Lung (tissue), 12 donors: Measurements from ENCODE around the gene TMEM135. TPM values are rescaled to one million over a fixed set of nuclear protein-coding genes. Genes with fewer than 3 reads are reported as not detected.

Experiments used
- ATAC-seq: fragments of 200-7000 bp; cut with Tn5 transposase; one replicate; pipeline ENCODE4 v1.9.1; 2020; ENCODE audit warnings: moderate number of reproducible peaks; ENCODE audit not compliant: insufficient read depth, low FRiP score
- DNase-seq, 3 donors: peaks; one replicate each; pipeline ENCODE4 v3.0.0-alpha.2; 2013 to 2017
- H3K27ac ChIP-seq, 2 donors: one replicate each; pipeline ENCODE4 v1.5.1; 2013; ENCODE audit warnings: mild to moderate bottlenecking in 2 of 2, moderate library complexity in 2 of 2, control low read depth in 1 of 2, inconsistent platforms in 1 of 2, low read depth in 1 of 2, low read length in 1 of 2
- H3K27me3 ChIP-seq, 3 donors: one replicate each; pipeline ENCODE4 v1.5.1; 2013; ENCODE audit warnings: low read length in 2 of 3; ENCODE audit not compliant: control insufficient read depth in 3 of 3, insufficient read depth in 3 of 3
- H3K36me3 ChIP-seq, 4 donors: one replicate each; pipeline ENCODE4 v1.5.1; 2013; ENCODE audit warnings: low read length in 4 of 4, mild to moderate bottlenecking in 1 of 4, moderate library complexity in 1 of 4; ENCODE audit not compliant: control insufficient read depth in 4 of 4, insufficient read depth in 4 of 4
- H3K4me1 ChIP-seq, 5 donors: one replicate each; pipeline ENCODE4 v1.5.1; 2013; ENCODE audit warnings: low read length in 5 of 5, mild to moderate bottlenecking in 2 of 5, moderate library complexity in 1 of 5; ENCODE audit not compliant: control insufficient read depth in 5 of 5, insufficient read depth in 5 of 5
- H3K4me3 ChIP-seq: one replicate; pipeline ENCODE4 v1.5.1; 2013; ENCODE audit warnings: mild to moderate bottlenecking, control low read depth, moderate library complexity
- H3K9ac ChIP-seq, 2 donors: one replicate each; pipeline ENCODE4 v1.5.1; 2013; ENCODE audit warnings: low read length in 2 of 2, control low read depth in 1 of 2; ENCODE audit not compliant: insufficient read depth in 1 of 2
- H3K9me3 ChIP-seq, 4 donors: one replicate each; pipeline ENCODE4 v1.5.1; 2013; ENCODE audit warnings: low read length in 3 of 4, mild to moderate bottlenecking in 1 of 4, moderate library complexity in 1 of 4; ENCODE audit not compliant: control insufficient read depth in 4 of 4, insufficient read depth in 3 of 4
- WGBS, 2 donors: extraction: QIAGEN DNeasy Blood & Tissue Kit; methylation state at CpG; one replicate each; pipeline ENCODE4 v1.1.7; 2013; 5-methylcytosine and 5-hydroxymethylcytosine counted together
- polyA plus RNA-seq, 2 donors: library from polyadenylated mRNA; stranded (reverse); fragments of 200-250 nt; gene quantifications; one replicate each; pipeline ENCODE4 v1.2.1, GENCODE V29; 2013
- total RNA-seq, 2 donors: library from RNA; depleted of rRNA in 1 of 2; stranded (reverse); fragments of >200 nt in 1 of 2; gene quantifications; one replicate each; pipeline ENCODE4 v1.2.1, GENCODE V29; 2014 to 2021
- TF ChIP-seq, protein P1 (sequence below): IDR thresholded peaks from 2 replicates; pipeline ENCODE4 v1.5.1; 2012; ENCODE audit warnings: mild to moderate bottlenecking; ENCODE audit errors: control extremely low read depth, extremely low read depth
- donor health status: control.
- donor health status: control.
- donor health status: Bipolar disorder and iron deficiency.
- donor health status: healthy.
- donor health status: DM: yes; HTN: yes; CAD: no.

TMEM135 gene
- total and polyA plus RNA-seq, 4 donors, result 5.9 to 42.0 (median 11.5) TPM

DNA sequence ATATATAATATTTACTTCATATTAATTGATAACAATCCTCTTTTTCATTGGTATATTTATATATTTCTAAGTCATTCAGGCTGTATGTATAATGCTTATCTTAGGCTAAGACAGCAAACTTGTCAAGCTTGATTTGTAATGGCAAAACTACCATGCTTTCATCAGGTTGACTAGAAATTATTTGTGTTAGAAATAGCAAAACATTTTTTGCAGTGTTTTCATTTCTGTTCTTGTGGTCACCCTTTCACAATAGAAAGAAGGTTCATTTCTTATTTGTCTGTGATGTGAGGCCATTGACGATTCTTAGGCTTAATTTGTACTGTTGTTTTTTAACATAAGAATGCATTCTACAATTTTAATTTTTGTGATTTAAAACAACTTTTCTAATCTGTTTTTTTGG lies 197.6 kb downstream of the TMEM135 start:
- no peaks in the 10 kb centered on the region for H3K36me3 ChIP-seq
- H3K9me3 ChIP-seq, result peaks cover 0 to 4% (median 2%) of the 10 kb centered on the region in 4 donors
- no peak for ATAC-seq
- H3K4me1 ChIP-seq, result no peaks in the 10 kb centered on the region
- H3K27ac ChIP-seq, result no peak overlapping the region
- DNase-seq, result no peak
- WGBS, 2 donors, result 95 to 96% methylated on average over 1 of the region's 1 CpG
- H3K27me3 ChIP-seq, result no peaks in the 10 kb centered on the region
- H3K4me3 ChIP-seq, result no peak overlapping the region
- TF ChIP-seq, protein P1, sequence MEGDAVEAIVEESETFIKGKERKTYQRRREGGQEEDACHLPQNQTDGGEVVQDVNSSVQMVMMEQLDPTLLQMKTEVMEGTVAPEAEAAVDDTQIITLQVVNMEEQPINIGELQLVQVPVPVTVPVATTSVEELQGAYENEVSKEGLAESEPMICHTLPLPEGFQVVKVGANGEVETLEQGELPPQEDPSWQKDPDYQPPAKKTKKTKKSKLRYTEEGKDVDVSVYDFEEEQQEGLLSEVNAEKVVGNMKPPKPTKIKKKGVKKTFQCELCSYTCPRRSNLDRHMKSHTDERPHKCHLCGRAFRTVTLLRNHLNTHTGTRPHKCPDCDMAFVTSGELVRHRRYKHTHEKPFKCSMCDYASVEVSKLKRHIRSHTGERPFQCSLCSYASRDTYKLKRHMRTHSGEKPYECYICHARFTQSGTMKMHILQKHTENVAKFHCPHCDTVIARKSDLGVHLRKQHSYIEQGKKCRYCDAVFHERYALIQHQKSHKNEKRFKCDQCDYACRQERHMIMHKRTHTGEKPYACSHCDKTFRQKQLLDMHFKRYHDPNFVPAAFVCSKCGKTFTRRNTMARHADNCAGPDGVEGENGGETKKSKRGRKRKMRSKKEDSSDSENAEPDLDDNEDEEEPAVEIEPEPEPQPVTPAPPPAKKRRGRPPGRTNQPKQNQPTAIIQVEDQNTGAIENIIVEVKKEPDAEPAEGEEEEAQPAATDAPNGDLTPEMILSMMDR, result no peak
- H3K9ac ChIP-seq, result no peak overlapping the region

DNA sequence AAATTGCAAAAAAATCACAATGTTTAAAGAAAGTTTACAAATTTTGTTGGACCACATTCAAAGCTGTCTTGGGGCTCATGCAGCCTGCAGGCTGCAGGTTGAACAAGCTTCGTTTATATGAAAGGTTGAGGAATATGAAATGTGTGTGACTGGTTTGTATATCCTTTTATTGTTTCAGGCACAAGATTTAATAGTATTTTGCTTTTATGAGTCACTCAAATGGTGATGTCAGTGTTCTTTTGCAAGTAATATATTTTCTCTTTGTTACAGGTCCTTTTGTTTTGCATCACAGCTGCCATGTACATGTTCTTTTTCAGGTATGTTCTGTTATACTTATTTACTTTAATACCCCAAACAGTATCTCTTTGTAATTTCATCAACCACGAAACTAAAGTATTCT lies 198.6 kb downstream of the TMEM135 start:
- H3K4me1 ChIP-seq, result no peaks in the 10 kb centered on the region
- WGBS, 2 donors, result 81 to 92% methylated on average over 2 of the region's 2 CpGs
- H3K27me3 ChIP-seq, result no peaks in the 10 kb centered on the region
- H3K9me3 ChIP-seq, result peaks cover 0 to 4% (median 2%) of the 10 kb centered on the region in 4 donors
- H3K4me3 ChIP-seq, result no peak overlapping the region
- TF ChIP-seq, protein P1, result no peak
- no peak overlapping the region for H3K9ac ChIP-seq
- ATAC-seq (no peak), DNase-seq (no peak)
- no peaks in the 10 kb centered on the region for H3K36me3 ChIP-seq
- no peak overlapping the region for H3K27ac ChIP-seq

DNA sequence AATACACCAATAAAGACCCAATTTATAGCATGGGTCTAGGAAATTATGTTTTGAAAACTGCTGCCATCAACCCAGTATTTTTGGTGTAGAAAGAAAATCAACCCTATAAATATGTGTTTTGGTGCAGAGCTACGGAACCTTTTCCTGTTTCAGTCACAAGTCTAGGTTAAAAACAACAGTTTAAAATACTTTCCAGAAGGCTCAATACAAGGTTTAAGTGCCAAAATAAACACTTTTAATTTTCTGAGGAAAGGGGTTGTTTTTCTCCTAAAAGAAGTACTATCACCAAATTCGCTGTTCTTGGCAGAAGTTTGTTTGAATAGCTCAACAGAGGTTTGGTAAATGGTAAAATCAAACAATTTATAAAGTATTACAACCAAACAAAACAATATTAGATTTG lies 201.3 kb downstream of the TMEM135 start:
- 68 to 80% methylated on average over 2 of the region's 2 CpGs for WGBS, 2 donors
- no peaks in the 10 kb centered on the region for H3K4me1 ChIP-seq
- no peak overlapping the region for H3K4me3 ChIP-seq
- no peaks in the 10 kb centered on the region for H3K36me3 ChIP-seq
- H3K9me3 ChIP-seq, result no peaks in the 10 kb centered on the region
- ATAC-seq (no peak), DNase-seq (no peak)
- H3K9ac ChIP-seq, result no peak overlapping the region
- no peak overlapping the region for H3K27ac ChIP-seq
- no peaks in the 10 kb centered on the region for H3K27me3 ChIP-seq
- TF ChIP-seq, protein P1, result no peak

DNA sequence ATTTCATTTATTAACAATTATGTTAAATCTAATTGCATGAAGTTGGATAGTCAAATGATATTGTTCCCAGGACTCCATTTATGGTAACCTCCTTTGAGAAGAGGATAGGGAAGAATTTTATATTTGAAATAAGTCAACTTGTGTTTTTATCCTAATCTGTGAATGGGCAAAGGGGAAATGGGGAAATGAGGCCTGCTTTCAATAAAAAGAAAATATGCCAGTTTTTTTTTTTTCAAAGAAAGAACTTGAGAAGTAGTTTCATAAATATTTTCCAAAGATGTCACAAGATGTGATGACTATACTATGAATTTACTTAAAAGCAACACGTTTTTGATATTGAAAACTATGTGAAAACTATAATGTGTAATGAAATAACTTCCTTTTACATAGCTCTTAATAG lies 201.8 kb downstream of the TMEM135 start:
- Histone ChIP-seq H3K36me3 (no peaks in the 10 kb centered on the region), H3K4me3 (no peak overlapping the region), H3K9me3 (no peaks in the 10 kb centered on the region), H3K4me1 (no peaks in the 10 kb centered on the region), H3K27me3 (no peaks in the 10 kb centered on the region), H3K9ac (no peak overlapping the region), H3K27ac (no peak overlapping the region)
- WGBS, 2 donors, result 70 to 73% methylated on average over 1 of the region's 1 CpG
- ATAC-seq (no peak), DNase-seq (no peak)
- TF ChIP-seq, protein P1, result no peak
